NCI-H2196 (cell line): ENCODE results near the gene NME9.

Experiments used
- DNase-seq: peaks from one replicate; lab custom pipeline; 2025; ENCODE audit not compliant: unreplicated experiment; lab: John Stamatoyannopoulos, UW

NME9 gene

GRCh38 chr3:138363322-138363721 lies 33.7 kb upstream of the NME9 start:
- no peak for DNase-seq

- no peak for DNase-seq
These were observed 32.9 kb upstream of the NME9 start for GRCh38 chr3:138362538-138362937.

- no peak for DNase-seq
These were observed 31.9 kb upstream of the NME9 start for GRCh38 chr3:138361561-138361971.

DNA sequence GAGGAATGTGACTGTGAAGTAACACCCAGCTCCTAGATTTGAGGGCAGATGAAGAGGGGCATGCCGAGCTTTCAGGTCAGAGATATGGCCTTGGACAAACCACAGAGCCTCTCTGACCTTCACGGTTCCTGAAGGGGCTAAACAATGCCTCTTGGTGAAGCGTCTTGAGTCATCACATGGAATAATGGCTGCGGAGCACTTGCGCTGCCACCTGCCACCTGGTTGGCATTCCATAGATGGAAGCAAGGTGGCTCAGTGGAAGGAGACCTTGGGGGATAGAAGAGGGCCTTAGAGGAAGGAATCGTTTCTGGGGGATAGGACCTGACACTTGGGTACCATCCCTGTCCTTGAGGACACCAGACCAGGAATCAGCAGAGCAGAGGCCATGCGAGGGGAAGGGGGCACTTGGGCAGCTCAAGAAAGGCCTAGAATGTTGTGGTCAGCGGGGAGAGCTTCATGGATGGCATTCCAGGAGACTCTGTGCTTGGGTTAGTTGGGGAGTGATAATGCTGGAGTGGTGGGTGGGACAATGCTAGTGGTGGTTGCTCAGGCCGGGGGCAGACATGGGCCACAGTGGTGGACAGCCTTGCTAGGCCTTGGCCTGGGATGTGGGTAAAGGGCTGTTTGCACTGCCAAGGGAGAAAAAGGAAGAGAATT lies 31.3 kb upstream of the NME9 start:
- DNase-seq = no peak

DNA sequence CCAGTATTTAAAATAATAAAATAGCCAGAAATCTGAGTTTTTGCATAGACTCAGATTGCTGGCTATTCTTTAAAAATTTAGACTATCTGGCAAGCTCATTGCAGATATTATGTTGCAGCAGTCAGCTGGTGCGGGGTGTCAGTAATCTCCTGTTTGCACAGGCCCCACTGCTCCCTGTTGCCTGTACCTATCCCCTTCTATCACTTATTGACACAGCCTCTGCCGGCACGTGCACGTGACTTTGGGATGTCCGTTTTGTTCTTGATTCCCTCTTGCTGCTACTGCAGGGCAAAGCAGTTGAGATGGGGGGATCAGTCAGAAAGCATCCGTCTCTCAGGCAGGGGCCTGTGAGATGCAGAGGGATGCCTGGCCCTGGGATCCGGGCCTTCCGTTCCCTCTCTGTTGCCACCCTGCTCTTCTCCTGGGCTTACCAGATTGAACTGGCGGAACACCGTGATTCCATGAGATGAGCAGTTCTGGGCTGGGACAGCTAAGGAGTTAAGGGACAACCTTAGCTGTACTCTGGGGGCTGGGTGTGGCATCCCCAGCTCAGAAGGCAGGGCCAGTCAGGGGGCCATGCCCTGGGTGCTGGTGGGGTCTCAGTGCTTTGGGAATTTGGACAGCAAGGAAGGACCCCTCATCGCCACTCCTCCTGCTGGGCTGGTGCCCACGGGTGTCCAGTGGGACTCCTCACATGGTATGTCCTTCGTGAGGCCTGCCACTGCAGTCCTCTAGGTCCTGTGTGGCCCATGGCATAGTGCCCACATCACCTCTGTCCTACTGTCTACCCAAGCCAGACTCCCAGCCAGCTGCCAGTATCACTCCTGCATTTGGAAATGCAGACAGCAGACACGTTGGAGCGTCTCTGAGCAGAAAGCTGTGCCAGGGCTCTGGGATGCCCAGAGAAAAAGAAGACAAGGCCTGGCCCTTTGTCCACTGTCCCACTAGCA lies 30.5 kb upstream of the NME9 start:
- no peak for DNase-seq

DNA sequence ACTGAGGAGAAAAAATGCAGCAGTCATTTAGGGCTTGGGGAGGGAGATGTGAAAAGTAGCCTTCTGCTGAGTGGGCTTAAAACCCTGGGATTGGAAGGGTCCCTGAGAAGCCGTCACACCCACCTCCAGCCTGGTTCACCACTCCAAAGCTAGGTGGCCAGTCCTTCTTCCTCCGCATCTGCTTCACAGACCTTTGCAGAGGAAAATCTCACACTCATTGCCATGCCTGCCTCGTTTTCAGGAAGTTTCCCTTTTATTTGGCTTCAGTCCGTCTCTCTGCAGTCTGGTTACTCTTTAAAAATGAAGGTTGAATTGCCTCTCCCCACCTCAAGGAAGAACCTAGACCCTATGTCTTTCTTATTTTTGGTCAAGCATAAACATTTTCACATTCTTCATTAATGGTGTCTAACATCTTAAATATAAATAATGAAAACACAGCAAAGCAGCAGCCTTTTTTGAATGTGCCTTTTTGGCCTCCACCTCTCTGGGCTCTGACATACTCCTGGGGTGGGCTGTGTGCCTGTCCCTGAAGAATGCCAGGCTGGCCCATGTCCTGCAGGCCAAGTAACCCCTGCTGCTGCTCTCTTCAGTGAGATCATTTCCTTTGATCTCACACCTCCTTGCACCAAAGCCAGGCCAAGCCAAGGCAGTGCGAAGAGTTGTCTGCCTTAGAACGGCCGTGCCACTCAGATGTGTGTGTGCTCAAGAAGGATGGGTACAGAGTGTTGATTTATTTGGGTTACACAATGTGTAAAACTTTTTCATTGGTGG lies 29.7 kb upstream of the NME9 start:
- DNase-seq = no peak

GRCh38 chr3:138356730-138357405 lies 27.2 kb upstream of the NME9 start:
- DNase-seq = no peak

GRCh38 chr3:138355071-138355470 lies 25.4 kb upstream of the NME9 start:
- no peak for DNase-seq

DNA sequence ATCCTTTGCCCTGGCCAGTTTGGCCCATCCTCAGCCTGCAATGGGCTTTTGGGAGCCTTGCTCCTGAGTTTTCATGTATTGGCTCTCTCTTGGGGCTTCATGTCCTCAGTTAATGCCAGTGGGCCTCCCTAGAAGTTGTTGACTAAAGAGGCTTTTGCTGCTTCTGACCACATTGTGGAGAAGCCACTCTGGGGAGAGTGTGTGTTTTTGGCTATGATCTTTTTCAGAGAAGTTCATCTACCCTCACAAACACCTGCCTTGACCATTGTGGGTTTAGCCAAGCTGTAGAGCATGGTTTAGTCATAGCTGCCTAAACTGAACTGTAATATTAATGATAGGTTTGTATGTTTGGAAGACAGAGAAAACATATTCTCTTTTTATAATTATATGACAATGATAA lies 24.7 kb upstream of the NME9 start:
- DNase-seq = no peak

GRCh38 chr3:138351916-138352550 lies 22.4 kb upstream of the NME9 start:
- DNase-seq = no peak

DNA sequence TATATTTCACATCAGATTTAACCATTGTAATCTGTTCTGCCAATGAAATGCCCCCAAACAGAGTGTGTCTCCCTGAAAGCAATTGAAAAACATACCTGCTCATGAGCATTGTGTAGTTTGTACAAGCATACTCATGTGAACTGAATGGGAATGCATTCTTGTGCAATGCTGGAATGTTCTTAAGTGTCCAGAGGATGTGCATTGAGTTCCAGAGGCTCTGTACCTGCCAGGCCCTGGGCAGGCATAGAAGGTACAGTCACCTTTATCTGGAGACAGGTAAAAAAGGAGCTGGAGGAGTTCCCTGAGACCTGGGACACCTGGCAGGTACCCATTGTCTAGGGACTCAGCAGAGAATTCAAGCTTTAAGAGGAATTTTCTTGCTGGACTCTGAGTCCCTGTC lies 21.5 kb upstream of the NME9 start:
- DNase-seq = no peak

GRCh38 chr3:138349926-138350665 lies 20.4 kb upstream of the NME9 start:
- no peak for DNase-seq

DNA sequence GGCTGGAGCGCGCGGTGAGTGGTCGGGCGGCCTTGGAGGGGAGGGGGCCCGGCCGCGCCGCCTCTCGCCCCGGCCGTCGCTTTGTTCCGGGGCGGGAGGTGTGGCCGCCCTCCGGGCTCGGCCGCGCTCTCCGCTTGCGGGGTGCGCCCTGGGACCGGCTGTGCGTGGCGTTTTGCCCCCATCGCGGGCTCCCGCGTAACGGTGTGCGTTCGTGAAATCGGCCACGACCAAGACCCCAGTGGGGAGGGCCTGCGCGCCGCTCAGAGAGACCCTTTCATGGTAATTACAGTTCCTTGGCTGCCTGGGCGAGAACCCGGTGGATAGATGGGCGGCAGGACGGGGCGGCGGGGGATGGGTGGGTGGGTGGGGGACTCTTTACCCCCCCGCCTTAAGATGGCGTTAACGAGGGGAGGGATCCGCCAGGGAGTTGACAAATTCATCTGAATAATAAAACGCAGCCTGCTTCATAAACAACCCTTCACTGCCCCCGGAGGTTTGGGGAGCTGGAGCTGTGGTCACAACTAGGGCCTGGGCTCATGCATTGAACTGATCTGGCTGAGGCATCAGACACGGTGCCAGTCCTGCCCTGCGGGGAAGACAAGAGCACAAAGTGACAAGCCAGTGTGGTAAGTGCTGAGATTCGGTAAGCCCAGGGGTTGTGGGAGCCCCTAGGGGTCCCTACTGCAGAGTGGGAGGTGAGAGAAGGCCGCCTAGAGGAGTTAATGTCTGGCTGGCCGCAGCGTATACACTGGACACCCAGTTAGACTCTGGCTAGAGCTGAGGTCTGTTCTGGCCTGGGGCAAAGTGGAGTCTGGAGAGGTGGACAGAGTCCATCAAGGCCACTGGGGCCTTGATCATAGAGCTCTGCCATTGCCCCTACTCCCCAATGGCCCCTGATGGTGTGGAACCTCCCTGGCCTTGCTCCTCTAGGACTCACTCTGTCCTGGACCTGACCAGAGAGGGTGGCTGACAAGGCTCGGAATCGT lies 19.4 kb upstream of the NME9 start:
- peak; percentile 50 for DNase-seq

GRCh38 chr3:138347960-138348753 lies 18.5 kb upstream of the NME9 start, which contains the start of gene MRAS:
MRAS (plus strand) TSS chr3:138348579; CDS start chr3:138372884, 24,305 bp downstream.
- peak; percentile 83 for DNase-seq

- peak; percentile 23 for DNase-seq
These were observed 15.1 kb upstream of the NME9 start for GRCh38 chr3:138344754-138345153.

DNA sequence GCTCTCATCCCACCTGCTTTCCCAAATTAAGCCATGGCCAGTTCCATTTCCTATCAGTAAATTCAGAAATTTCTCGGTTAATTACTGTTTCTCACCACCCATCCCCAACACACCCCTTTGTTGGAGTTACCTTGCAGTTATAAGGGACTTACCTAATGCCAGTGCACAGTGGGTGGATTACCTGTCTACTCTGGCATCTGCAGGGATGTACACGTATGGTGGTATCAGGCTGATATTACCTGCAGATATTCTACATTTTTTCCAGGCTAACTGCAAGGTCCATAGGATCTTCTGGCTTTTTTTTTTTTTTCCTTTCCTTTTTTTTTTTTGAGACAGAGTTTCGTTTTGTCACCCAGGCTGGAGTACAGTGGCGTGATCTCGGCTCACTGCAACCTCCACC lies 10.9 kb upstream of the NME9 start:
- no peak for DNase-seq

GRCh38 chr3:138338811-138339210 lies 9.2 kb upstream of the NME9 start:
- DNase-seq = no peak

- no peak for DNase-seq
These were observed 8.6 kb upstream of the NME9 start for GRCh38 chr3:138338244-138338643.
